GM19452 (cell line): Measurements from ENCODE around the gene PTPN14.
"Not testable (repeated sequence)": the region's sequence is repeated elsewhere in the genome, so short reads cannot be mapped to it uniquely, and the experiment has no call there.

ENCODE experiments used
- ATAC-seq: cut with Tn5 transposase; IDR thresholded peaks from one replicate; pipeline ENCODE4 v1.9.1; 2021; ENCODE audit not compliant: unreplicated experiment

The PTPN14 gene

GRCh38 chr1:214404154-214404553 is 147.2 kb downstream of the PTPN14 start:
- ATAC-seq, result peak; percentile 79

- ATAC-seq, result no peak
Measured at GRCh38 chr1:214403431-214403830, 148.0 kb downstream of the PTPN14 start.

DNA sequence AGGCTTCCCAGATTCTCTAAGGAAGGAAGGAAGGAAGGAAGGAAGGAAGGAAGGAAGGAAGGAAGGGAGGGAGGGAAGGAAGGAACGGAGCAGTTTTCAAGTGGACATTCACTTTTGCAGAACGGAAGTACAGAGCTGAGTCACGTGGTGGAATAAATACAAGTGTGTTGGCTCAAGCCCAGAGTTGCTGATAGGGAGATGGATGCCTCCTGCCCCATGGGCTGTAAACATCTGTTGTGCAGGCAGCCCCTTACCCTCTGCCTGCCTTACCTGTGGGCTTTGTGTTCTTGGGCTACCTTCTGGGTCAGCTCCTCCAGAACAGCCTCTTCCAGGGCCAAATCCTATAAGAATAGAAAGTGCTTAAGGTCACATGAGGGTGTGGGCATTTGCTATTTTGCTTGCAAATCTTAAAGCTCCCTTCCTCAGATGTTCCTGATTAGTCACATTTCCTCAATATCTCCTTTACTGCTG is 148.8 kb downstream of the PTPN14 start:
- ATAC-seq, result no peak

- ATAC-seq, result no peak
Measured at GRCh38 chr1:214401666-214402065, 149.7 kb downstream of the PTPN14 start.

- ATAC-seq, result no peak
Measured at GRCh38 chr1:214400131-214400530, 151.3 kb downstream of the PTPN14 start.

GRCh38 chr1:214398490-214398889 is 152.9 kb downstream of the PTPN14 start:
- no peak for ATAC-seq

DNA sequence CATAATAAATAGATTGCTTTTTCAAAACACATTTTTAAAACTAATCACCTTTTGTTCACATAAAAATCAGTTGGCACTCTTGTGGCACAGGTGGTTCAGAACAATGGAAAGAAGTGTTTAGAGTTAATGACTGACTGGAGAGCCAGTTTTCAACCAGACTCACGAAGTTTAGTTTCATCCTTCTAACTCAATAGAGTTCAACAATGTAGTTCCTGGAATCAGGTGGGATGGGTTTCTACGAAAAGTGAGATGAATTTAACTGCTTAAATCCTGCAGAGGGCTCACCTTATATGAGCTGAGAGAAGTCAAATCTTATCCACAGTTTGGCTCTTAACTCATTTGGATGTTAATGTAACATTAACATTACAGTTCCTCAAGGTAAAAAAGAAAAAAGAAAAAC is 153.9 kb downstream of the PTPN14 start:
- ATAC-seq, result no peak

DNA sequence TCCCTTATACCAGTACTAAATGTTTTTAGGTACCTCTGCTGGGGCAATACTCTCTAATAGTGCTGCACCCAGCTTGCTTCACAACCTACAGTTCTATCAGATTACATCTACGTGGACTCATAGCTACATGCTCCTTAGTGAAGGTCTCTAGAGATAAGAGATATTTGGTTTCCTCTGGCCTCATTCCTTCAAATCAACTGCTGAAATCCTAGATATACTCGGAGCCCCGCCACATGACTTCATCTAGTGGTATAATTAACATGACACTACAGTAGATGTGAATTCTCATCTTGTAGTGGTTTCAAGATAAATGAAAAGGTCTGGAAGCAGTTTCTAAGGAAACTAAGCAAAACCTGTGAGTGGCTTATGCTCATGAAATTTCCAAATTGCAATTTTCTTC is 155.1 kb downstream of the PTPN14 start:
- no peak for ATAC-seq

DNA sequence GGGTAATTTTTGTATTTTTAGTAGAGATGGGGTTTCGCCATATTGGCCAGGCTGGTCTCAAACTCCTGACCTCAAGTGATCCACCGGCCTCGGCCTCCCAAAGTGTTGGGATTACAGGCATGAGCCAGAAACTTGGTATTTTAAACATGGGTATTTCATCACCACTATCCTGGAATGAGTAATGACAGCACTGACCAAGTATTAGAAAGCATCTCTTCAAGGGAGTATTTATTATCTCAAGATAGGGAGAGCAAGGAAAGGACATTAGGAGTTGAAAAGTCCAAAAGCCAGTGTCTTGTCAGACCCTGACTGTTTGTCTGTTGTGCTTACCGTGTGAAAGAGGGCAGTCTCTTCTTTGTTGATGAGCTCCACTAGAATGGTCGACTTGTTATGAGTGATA is 156.8 kb downstream of the PTPN14 start:
- ATAC-seq, result not testable (repeated sequence)

GRCh38 chr1:214393086-214393485 is 158.3 kb downstream of the PTPN14 start:
- no peak for ATAC-seq

GRCh38 chr1:214391873-214392645 is 159.3 kb downstream of the PTPN14 start:
- ATAC-seq, result no peak

GRCh38 chr1:214389734-214390133 is 161.7 kb downstream of the PTPN14 start:
- ATAC-seq, result no peak

DNA sequence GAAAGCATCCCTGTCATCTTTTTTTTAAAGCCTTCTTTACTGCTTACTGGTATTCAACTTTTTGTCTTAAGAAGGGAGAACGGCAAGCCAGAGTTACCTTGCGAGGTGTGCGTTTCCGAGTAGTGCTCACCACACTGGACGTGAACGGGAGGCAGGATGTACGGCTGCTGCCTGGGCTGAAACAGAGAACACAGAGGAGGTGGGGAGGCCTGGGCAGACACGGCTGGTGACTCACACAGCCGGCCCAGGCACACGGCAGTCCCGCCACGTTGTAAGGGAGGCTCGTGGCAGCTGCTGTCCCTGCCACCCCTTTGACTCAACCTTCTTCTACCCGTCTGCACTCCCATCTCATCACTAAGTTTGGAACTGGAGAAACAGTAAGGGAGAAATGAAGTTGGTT is 164.7 kb downstream of the PTPN14 start:
- ATAC-seq, result no peak

DNA sequence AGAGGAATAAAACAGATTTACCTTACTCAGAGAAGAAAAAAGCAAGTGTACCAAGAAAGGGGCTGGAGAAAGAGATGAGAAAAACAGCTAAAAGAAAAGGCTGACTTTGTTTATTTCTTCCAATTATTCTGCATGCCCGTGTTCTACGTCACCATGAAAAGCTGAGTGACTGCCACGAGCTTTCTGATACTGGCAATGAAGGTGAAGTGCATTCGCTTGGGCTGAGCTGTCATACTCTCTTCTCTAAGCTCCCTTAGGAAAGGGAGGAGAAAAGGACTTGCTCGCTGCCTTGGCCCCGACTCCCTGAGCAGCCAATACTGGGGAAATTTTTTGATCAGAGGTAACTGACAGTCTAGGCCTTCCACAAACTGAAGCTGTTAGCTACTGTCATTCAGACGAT is 165.1 kb downstream of the PTPN14 start:
- no peak for ATAC-seq

GRCh38 chr1:214385428-214385827 is 166.0 kb downstream of the PTPN14 start:
- no peak for ATAC-seq

DNA sequence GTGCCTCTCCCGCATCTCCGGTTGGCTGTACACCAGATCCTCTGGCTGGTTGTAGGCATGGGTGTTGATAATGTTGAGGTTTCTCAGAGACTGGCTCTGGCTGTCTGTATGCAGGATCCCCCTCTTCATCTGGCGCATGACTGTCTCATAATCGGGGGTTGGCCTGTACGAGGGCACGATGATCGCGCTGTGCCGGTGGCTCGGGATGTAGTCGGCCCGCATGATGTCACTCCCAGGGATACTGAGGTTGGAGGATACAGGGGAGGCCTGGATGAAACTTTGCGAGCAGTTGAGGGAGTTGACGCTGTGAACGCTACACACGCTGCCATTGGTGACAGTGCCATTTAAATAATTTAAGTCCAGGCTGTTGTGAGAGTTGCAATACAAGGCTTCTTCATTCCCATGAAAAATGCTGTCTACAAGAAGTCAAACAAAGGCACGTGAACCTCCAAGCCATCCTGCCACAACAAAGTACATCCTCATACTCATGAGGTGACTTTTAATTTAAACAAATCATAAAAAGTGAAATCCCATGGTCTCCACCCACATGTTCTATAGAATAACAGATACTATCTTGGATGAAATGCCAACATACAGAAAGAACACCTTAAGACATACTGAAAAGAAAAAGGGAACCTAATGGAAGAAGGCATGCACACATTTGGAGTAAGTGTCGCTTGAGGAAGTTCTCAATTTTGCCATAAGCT is 166.9 kb downstream of the PTPN14 start:
- no peak for ATAC-seq

DNA sequence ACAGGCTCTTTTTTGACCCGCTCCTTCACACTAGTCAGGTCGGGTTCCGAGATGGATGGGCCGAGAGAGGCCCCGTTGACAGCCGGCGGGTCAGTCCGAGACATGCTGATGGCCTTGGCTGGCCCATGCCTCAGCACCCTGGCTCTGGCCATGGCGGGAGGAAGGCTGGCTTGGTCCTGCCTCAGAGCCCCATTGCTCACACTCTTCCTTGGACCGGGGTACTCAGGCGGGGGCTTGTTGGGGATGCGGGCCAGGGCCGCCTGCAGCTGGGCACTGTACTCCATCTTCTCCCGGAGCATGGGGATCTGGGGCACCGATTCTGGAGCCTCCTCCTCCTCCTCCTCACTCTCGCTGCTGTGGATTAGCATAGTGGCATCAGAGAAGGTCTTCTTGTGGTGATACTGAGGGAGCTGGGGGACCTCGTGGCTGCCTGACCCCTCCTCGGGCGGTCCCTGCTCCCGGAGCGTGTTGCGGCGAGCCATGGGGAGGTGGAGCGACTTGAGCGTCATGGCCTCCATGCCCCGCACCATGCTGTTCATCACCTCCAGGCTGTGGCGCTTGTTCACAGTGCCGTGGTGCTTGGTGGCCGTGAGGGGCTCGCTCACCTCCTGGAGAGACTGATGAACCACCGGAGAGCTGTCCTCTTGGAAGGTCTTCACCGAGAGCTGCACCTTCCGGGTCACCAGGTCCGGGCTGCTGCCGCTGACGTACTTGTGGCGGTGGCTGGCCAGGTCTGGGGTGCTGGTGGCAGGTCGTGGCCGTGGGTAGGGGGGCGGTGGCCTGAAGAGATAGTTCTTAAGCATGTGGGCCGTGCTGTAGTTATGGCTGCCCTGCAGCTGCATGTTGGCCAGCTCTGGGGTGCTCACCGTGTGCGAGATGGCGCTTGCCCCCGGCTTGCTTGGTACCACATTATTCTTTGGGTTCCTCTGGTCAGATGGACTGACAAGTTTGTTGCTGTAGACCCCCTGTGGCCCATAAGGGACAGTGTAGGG is 167.7 kb downstream of the PTPN14 start:
- no peak for ATAC-seq

GRCh38 chr1:214380986-214381695 is 170.3 kb downstream of the PTPN14 start:
- ATAC-seq, result no peak

GRCh38 chr1:214380396-214380795 is 171.0 kb downstream of the PTPN14 start:
- no peak for ATAC-seq

- no peak for ATAC-seq
Measured at GRCh38 chr1:214379236-214379970, 172.0 kb downstream of the PTPN14 start.
